ENCODE results near the gene CHRNB1.
A peak's percentile ranks its signal among the peaks of the same experiment; 100 is the strongest.
"Not testable (repeated sequence)": the region's sequence is repeated elsewhere in the genome, so short reads cannot be mapped to it uniquely, and the experiment has no call there.

Gene CHRNB1

DNA sequence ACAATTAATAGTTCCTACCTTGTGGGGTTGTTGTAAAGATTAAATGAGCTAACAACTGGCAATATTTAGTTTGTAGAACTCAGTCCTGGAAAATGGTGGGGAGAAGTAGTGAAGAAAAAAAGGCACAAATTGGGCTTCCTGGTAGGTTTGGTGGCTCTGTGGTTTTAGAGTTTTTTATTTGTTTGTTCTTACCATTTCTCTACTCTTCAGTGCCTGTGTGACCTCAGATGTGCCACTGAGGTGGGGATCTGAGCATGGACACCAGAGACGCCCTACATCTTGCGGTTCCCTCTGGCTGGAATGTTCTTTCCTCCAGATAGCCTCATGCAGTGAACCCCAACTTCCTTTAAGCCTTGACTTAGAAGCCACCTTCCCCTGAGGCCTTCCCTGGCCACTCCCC lies 26.9 kb downstream of the CHRNB1 start:
- H3K9me2 ChIP-seq (replicated peaks; ENCODE audit: low read depth, low read length), result no peaks in the 10 kb centered on the region
- H3K79me2 ChIP-seq (ENCODE audit: insufficient read depth, low read length), result peaks cover 55% of the 10 kb centered on the region
- no peaks in the 10 kb centered on the region for H3K36me3 ChIP-seq (ENCODE audit: insufficient read depth, low read length)
- no peaks in the 10 kb centered on the region for H3K27me3 ChIP-seq (ENCODE audit: insufficient read depth, low read length, poor library complexity, severe bottlenecking)
- H2AFZ ChIP-seq (ENCODE audit: low read length), result no peak overlapping the region
- H3K4me3 ChIP-seq (ENCODE audit: low read length, poor library complexity, severe bottlenecking), result no peak overlapping the region
- H3K4me2 ChIP-seq (ENCODE audit: low read depth, low read length, poor library complexity, severe bottlenecking), result peak overlapping the region; percentile 39
- peaks cover 27% of the 10 kb centered on the region for H3K4me1 ChIP-seq (ENCODE audit: insufficient read depth, low read length, poor library complexity, severe bottlenecking)
- H3K9ac ChIP-seq (ENCODE audit: low read depth, low read length, poor library complexity, severe bottlenecking), result peak overlapping the region; percentile 8
- H3F3A ChIP-seq (ENCODE audit: low read depth), result no peaks in the 10 kb centered on the region
- peaks cover 9% of the 10 kb centered on the region for H4K20me1 ChIP-seq (ENCODE audit: insufficient read depth, low read length, poor library complexity, severe bottlenecking)
- TF ChIP-seq, protein P1, sequence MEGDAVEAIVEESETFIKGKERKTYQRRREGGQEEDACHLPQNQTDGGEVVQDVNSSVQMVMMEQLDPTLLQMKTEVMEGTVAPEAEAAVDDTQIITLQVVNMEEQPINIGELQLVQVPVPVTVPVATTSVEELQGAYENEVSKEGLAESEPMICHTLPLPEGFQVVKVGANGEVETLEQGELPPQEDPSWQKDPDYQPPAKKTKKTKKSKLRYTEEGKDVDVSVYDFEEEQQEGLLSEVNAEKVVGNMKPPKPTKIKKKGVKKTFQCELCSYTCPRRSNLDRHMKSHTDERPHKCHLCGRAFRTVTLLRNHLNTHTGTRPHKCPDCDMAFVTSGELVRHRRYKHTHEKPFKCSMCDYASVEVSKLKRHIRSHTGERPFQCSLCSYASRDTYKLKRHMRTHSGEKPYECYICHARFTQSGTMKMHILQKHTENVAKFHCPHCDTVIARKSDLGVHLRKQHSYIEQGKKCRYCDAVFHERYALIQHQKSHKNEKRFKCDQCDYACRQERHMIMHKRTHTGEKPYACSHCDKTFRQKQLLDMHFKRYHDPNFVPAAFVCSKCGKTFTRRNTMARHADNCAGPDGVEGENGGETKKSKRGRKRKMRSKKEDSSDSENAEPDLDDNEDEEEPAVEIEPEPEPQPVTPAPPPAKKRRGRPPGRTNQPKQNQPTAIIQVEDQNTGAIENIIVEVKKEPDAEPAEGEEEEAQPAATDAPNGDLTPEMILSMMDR (conservative IDR thresholded peaks at IDR 0.05; ENCODE audit: low read length), result no peak
- TF ChIP-seq EZH2phosphoT487 (IDR thresholded peaks at IDR 0.05; ENCODE audit: borderline replicate concordance), result no peak
- H3K9me3 ChIP-seq (ENCODE audit: insufficient read depth, low read depth, low read length), result no peaks in the 10 kb centered on the region

DNA sequence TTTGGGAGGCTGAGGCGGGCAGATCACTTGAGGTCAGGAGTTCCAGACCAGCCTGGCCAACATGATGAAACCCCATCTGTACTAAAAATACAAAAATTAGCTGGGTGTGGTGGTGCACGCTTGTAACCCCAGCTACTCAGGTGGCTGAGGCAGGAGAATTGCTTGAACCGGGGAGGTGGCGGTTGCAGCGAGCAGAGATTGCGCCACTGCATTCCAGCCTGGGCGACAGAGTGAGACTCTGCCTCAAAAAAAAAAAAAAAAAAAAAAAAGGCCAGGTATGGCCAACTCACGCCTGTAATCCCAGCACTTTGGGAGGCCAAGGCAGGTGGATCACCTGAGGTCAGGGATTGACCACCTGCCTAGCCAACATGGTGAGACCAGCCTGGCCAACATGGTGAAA lies 29.9 kb downstream of the CHRNB1 start:
- peaks cover 39% of the 10 kb centered on the region for H3K4me1 ChIP-seq (ENCODE audit: insufficient read depth, low read length, poor library complexity, severe bottlenecking)
- H3K9me3 ChIP-seq (ENCODE audit: insufficient read depth, low read depth, low read length); H3K36me3 ChIP-seq (ENCODE audit: insufficient read depth, low read length); H3K27me3 ChIP-seq (ENCODE audit: insufficient read depth, low read length, poor library complexity, severe bottlenecking); H3K4me3 ChIP-seq (ENCODE audit: low read length, poor library complexity, severe bottlenecking); H3K4me2 ChIP-seq (ENCODE audit: low read depth, low read length, poor library complexity, severe bottlenecking); H2AFZ ChIP-seq (ENCODE audit: low read length); H3K9ac ChIP-seq (ENCODE audit: low read depth, low read length, poor library complexity, severe bottlenecking); H3K9me2 ChIP-seq (replicated peaks; ENCODE audit: low read depth, low read length); H3F3A ChIP-seq (ENCODE audit: low read depth): not testable (repeated sequence)
- peaks cover 24% of the 10 kb centered on the region for H4K20me1 ChIP-seq (ENCODE audit: insufficient read depth, low read length, poor library complexity, severe bottlenecking)
- H3K79me2 ChIP-seq (ENCODE audit: insufficient read depth, low read length), result peaks cover 81% of the 10 kb centered on the region

DNA sequence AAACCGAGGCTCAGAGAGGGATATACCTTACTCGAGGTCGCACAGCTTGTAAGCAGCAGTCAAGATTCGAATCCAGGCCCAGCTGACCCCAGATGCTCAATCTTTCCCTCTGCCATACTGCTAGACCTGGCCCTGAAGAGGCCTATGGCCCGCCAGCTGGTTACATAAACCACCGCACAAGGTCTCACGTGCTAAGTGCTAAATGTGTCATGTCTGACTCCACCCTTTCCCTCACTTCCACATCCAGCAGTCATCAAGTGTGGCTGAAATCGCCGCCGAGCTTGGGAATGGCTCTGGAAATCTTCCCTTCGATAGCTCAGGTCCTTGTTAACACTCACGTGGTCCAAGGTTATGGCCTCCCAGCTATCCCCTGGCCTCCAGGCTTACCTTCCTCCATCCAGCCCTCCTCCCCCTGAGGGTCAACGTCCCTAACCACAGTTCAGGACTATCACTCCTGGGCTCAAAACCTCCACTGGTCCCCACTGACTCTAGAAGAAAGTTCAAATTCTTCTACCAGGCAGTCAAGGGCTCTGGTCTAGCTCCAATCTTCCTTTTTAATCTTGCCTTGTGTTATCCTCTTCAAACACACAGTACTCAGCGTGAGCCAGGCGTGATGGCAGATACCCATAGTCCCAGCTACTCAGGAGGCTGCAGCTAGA lies 31.0 kb downstream of the CHRNB1 start:
- peak overlapping the region; percentile 21 for H3K9ac ChIP-seq (ENCODE audit: low read depth, low read length, poor library complexity, severe bottlenecking)
- peaks cover 45% of the 10 kb centered on the region for H3K4me1 ChIP-seq (ENCODE audit: insufficient read depth, low read length, poor library complexity, severe bottlenecking)
- no peaks in the 10 kb centered on the region for H3K27me3 ChIP-seq (ENCODE audit: insufficient read depth, low read length, poor library complexity, severe bottlenecking)
- H3K4me3 ChIP-seq (ENCODE audit: low read length, poor library complexity, severe bottlenecking), result peak overlapping the region; percentile 82
- no peaks in the 10 kb centered on the region for H3K36me3 ChIP-seq (ENCODE audit: insufficient read depth, low read length)
- H3F3A ChIP-seq (ENCODE audit: low read depth), result no peaks in the 10 kb centered on the region
- peaks cover 86% of the 10 kb centered on the region for H3K79me2 ChIP-seq (ENCODE audit: insufficient read depth, low read length)
- TF ChIP-seq, protein P1 (conservative IDR thresholded peaks at IDR 0.05; ENCODE audit: low read length), result no peak
- no peak for TF ChIP-seq EZH2phosphoT487 (IDR thresholded peaks at IDR 0.05; ENCODE audit: borderline replicate concordance)
- no peaks in the 10 kb centered on the region for H3K9me3 ChIP-seq (ENCODE audit: insufficient read depth, low read depth, low read length)
- H3K4me2 ChIP-seq (ENCODE audit: low read depth, low read length, poor library complexity, severe bottlenecking), result peak overlapping the region; percentile 83
- H2AFZ ChIP-seq (ENCODE audit: low read length), result no peak overlapping the region
- H3K9me2 ChIP-seq (replicated peaks; ENCODE audit: low read depth, low read length), result no peaks in the 10 kb centered on the region
- H4K20me1 ChIP-seq (ENCODE audit: insufficient read depth, low read length, poor library complexity, severe bottlenecking), result peaks cover 24% of the 10 kb centered on the region

DNA sequence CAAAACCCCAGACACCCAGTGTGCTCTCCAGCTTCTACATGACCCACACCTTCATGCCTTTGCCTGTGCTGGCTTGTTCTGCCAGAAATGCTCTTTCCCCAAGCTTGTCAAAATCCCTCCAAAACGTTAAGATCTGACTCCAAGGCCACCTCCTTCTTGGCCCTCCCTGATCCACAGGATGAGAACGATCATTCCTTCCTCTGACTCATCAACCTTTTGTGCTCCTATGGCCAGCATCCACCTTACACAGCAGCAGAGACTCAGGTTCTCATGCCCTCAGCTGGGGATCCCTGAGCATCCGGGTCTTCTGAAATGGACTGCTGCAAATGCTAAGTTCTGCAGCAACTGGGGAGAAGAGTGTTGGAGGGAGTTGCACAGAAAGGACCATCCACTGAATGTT lies 31.6 kb downstream of the CHRNB1 start:
- Histone ChIP-seq H3K9me3 (ENCODE audit: insufficient read depth, low read depth, low read length) (no peaks in the 10 kb centered on the region), H3K9ac (ENCODE audit: low read depth, low read length, poor library complexity, severe bottlenecking) (peak overlapping the region; percentile 21), H2AFZ (ENCODE audit: low read length) (no peak overlapping the region), H3K4me3 (ENCODE audit: low read length, poor library complexity, severe bottlenecking) (peak overlapping the region; percentile 82), H3K9me2 (replicated peaks; ENCODE audit: low read depth, low read length) (no peaks in the 10 kb centered on the region), H3K79me2 (ENCODE audit: insufficient read depth, low read length) (peaks cover 80% of the 10 kb centered on the region), H3K4me2 (ENCODE audit: low read depth, low read length, poor library complexity, severe bottlenecking) (peak overlapping the region; percentile 83), H4K20me1 (ENCODE audit: insufficient read depth, low read length, poor library complexity, severe bottlenecking) (peaks cover 24% of the 10 kb centered on the region), H3K4me1 (ENCODE audit: insufficient read depth, low read length, poor library complexity, severe bottlenecking) (peaks cover 44% of the 10 kb centered on the region), H3K27me3 (ENCODE audit: insufficient read depth, low read length, poor library complexity, severe bottlenecking) (no peaks in the 10 kb centered on the region), H3K36me3 (ENCODE audit: insufficient read depth, low read length) (no peaks in the 10 kb centered on the region), H3F3A (ENCODE audit: low read depth) (no peaks in the 10 kb centered on the region)
- TF ChIP-seq, protein P1 (conservative IDR thresholded peaks at IDR 0.05; ENCODE audit: low read length), result no peak
- TF ChIP-seq EZH2phosphoT487 (IDR thresholded peaks at IDR 0.05; ENCODE audit: borderline replicate concordance), result no peak
